Testis (tissue), 3 donors: ENCODE data around the gene RGS3. TPM values are rescaled to one million over a fixed set of nuclear protein-coding genes. Genes with fewer than 3 reads are reported as not detected.
A peak's percentile ranks its signal among the peaks of the same experiment; 100 is the strongest.

Experiments
- DNase-seq: peaks from one replicate; pipeline ENCODE4 v3.0.0-alpha.2; 2019
- H3K27ac ChIP-seq, 2 donors: fragments of 200-600 bp; sonication (generic); one replicate each; pipeline ENCODE4 v1.5.1; 2019
- H3K27me3 ChIP-seq: fragments of 200-600 bp; sonication (generic); one replicate; pipeline ENCODE4 v1.5.1; 2019
- H3K36me3 ChIP-seq: fragments of 200-600 bp; sonication (generic); one replicate; pipeline ENCODE4 v1.5.1; 2017; ENCODE audit warnings: low read depth; ENCODE audit errors: missing control alignments
- H3K4me1 ChIP-seq: fragments of 200-600 bp; sonication (generic); one replicate; pipeline ENCODE4 v1.5.1; 2019
- H3K4me3 ChIP-seq, 2 donors: fragments of 200-600 bp; sonication (generic); one replicate each; pipeline ENCODE4 v1.5.1; 2017 to 2019
- H3K9me3 ChIP-seq: fragments of 200-600 bp; sonication (generic); one replicate; pipeline ENCODE4 v1.5.1; 2017
- POLR2A ChIP-seq: fragments of 450-650 bp; IDR thresholded peaks from one replicate; pipeline ENCODE4 v1.6.1; 2017; ENCODE audit warnings: antibody characterized with exemption, mild to moderate bottlenecking, moderate library complexity
- WGBS, 2 donors: methylation state at CpG; one replicate each; pipeline ENCODE4 v1.1.5; 2018; 5-methylcytosine and 5-hydroxymethylcytosine counted together
- intact Hi-C: fragments of 100-400 bp; cut with DNase I; formaldehyde crosslinking; loops from one replicate; pipeline ENCODE4 v1.15.1; 2023; ENCODE audit warnings: low total_unique reads
- polyA plus RNA-seq: library from polyadenylated mRNA; stranded (reverse); fragments of 350-450 nt; fragmentation: Illumina TruSeq; extraction: RNeasy Lipid Tissue Mini Kit (QIAGEN cat#74804); gene quantifications from one replicate; pipeline ENCODE4 v1.2.3, GENCODE V29; 2014; ENCODE audit warnings: low read depth, low replicate concordance; ENCODE audit not compliant: insufficient read depth
- total RNA-seq, 2 donors: library from RNA; depleted of rRNA; stranded (reverse); fragments of >200 nt; gene quantifications; one replicate each; pipeline ENCODE4 v1.2.3, GENCODE V29; 2016
- TF ChIP-seq, protein P1 (sequence below), 3 experiments: fragments of 450-650 bp in 2 of 3; fragments of 200-600 bp in 1 of 3; sonication (generic) in 1 of 3; IDR thresholded peaks; one replicate each; pipeline ENCODE4 v1.5.1; 2016 to 2019; ENCODE audit warnings: antibody characterized with exemption in 3 of 3, mild to moderate bottlenecking in 2 of 3, moderate library complexity in 1 of 3

Gene RGS3
- total and polyA plus RNA-seq, 3 donors from 2014 or later, result 84.8 to 125 (median 119) TPM

DNA sequence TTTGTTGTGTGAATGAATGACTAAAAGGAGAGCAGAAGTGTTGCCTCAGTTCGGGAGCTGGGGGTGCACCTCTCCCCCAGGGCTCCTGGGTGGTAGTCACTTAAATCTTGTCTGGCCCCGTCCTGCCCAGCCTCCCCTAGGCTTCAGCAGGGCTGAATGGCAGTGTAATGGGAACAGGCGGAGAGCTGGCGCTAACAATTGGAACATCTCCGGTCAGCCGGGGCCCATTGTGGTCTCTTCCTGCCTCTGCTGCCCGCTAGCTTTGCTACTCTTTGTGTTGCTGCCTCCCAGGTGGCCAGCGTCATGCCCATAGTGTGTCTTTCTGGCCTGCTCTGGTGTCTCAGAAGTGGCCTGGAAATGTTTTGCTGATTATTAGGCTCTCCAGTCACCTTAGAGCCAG lies 62.3 kb downstream of the RGS3 start:
- no peak for DNase-seq
- no peaks in the 10 kb centered on the region for H3K9me3 ChIP-seq
- TF ChIP-seq, protein P1, sequence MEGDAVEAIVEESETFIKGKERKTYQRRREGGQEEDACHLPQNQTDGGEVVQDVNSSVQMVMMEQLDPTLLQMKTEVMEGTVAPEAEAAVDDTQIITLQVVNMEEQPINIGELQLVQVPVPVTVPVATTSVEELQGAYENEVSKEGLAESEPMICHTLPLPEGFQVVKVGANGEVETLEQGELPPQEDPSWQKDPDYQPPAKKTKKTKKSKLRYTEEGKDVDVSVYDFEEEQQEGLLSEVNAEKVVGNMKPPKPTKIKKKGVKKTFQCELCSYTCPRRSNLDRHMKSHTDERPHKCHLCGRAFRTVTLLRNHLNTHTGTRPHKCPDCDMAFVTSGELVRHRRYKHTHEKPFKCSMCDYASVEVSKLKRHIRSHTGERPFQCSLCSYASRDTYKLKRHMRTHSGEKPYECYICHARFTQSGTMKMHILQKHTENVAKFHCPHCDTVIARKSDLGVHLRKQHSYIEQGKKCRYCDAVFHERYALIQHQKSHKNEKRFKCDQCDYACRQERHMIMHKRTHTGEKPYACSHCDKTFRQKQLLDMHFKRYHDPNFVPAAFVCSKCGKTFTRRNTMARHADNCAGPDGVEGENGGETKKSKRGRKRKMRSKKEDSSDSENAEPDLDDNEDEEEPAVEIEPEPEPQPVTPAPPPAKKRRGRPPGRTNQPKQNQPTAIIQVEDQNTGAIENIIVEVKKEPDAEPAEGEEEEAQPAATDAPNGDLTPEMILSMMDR (IDR thresholded peaks at IDR 0.05), result no peak
- no peak for TF ChIP-seq POLR2A
- H3K4me3 ChIP-seq, result no peak overlapping the region
- peaks cover 27% of the 10 kb centered on the region for H3K4me1 ChIP-seq
- no peak overlapping the region for H3K27ac ChIP-seq
- 74 to 95% methylated on average over 6 to 8 of the region's 8 CpGs for WGBS, 2 donors
- H3K27me3 ChIP-seq, result no peaks in the 10 kb centered on the region
- intact Hi-C loops, result no loop called here
- H3K36me3 ChIP-seq, result no peaks in the 10 kb centered on the region

DNA sequence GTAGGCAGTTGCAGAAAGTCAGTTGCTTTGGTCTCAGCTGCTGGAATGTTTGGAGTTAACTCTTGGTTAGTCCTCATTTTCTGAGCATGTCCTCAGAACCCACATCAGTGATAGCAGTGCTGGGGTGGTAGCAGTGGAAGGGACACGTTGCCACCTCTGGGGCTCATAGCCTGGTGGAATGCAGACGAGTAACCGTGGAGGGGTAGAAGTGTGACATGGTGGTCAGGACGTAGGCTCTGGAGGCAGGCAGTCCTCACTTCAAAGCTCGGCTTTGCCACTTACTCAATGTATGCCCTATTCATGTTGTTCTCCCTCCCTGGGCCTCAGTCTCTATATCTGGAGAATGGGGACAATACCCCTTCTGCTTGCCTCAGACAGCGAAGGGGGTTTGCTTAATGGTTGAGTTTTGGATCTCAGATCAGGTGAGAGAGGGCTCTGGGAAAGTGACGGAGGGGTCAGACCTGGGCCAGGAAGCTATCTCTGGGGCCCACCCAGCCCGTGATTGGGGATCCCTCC lies 62.8 kb downstream of the RGS3 start:
- Histone ChIP-seq H3K4me3 (no peak overlapping the region), H3K4me1 (peaks cover 27% of the 10 kb centered on the region), H3K36me3 (no peaks in the 10 kb centered on the region), H3K27ac (peak overlapping the region in 1 of 2 donors; percentile 25), H3K27me3 (no peaks in the 10 kb centered on the region), H3K9me3 (no peaks in the 10 kb centered on the region)
- TF ChIP-seq, protein P1 (IDR thresholded peaks at IDR 0.05), result no peak
- no peak for TF ChIP-seq POLR2A
- intact Hi-C loops, result no loop called here
- DNase-seq, result no peak
- 85 to 93% methylated on average over 8 of the region's 8 CpGs for WGBS, 2 donors

DNA sequence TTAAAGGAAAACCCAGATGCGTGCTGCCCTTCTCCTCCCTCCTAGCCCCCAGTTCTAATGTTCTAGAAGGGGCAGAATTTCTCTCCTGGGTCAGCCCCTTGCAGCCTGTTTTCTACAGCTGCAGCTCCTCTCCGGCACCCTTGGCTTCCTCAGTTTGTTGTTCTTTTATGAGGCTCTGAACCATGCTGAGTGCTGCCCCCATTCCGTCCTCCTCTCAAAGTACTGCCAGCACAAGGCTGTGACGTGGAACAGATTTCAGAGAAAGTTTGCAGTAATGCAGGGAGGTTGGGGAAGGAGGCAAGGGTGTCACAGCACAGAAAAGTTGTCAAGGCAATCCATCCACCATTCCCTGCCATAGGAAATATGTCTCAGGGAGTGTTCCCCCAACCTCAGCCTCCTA lies 63.3 kb downstream of the RGS3 start:
- peaks cover 27% of the 10 kb centered on the region for H3K4me1 ChIP-seq
- H3K36me3 ChIP-seq, result no peaks in the 10 kb centered on the region
- WGBS, 2 donors, result 57 to 71% methylated on average over 4 of the region's 4 CpGs
- intact Hi-C loops, result no loop called here
- H3K27ac ChIP-seq, result peak overlapping the region in 1 of 2 donors; percentile 25
- H3K9me3 ChIP-seq, result no peaks in the 10 kb centered on the region
- TF ChIP-seq, protein P1 (IDR thresholded peaks at IDR 0.05), result no peak
- no peak for TF ChIP-seq POLR2A
- no peak for DNase-seq
- H3K27me3 ChIP-seq, result no peaks in the 10 kb centered on the region
- no peak overlapping the region for H3K4me3 ChIP-seq

DNA sequence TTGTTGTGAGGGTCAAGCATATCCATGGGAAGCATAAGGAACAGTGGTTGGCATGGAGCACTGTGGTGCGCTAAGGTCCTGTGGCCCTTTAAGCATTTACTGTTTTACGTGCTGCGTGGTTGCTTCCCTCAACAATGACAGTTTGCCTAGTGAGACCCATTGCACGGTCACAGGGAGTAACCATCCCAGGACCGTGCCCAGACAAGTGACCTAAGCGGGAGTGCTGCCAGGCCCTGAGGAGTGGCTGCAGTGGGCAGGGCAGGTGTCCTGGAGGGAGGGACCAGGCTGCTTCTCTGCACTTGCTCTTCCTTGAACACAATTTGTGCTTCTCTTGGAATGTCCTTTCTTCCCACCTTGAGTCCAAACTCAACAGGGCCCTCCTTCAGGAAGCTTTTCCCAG lies 64.6 kb downstream of the RGS3 start:
- Histone ChIP-seq H3K36me3 (no peaks in the 10 kb centered on the region), H3K4me1 (peaks cover 20% of the 10 kb centered on the region), H3K27ac (no peak overlapping the region), H3K9me3 (no peaks in the 10 kb centered on the region), H3K27me3 (no peaks in the 10 kb centered on the region), H3K4me3 (no peak overlapping the region)
- no peak for TF ChIP-seq POLR2A
- no peak for DNase-seq
- intact Hi-C loops, result no loop called here
- 88 to 90% methylated on average over 6 of the region's 6 CpGs for WGBS, 2 donors

DNA sequence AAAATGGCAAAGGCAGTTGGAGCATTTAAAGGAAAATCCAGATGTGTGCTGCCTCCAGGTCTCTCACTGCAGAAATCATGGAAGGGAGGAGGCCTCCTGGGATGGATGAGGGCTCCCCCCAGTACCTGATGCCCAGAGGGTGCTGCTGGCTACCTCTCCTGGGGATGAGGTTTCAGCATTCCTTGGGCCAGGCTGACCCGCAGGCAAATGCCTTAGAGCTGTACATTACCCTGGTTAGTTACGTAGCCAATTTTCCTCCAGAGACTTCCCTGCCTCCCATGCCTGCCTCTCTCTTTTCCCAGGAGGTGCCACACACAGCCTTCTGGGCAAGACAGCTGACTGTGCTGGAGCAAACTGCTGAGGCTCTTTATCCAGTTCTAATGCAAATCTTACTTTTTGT lies 65.3 kb downstream of the RGS3 start:
- DNase-seq, result no peak
- intact Hi-C loops, result no loop called here
- H3K27me3 ChIP-seq, result no peaks in the 10 kb centered on the region
- H3K4me3 ChIP-seq, result no peak overlapping the region
- peaks cover 15% of the 10 kb centered on the region for H3K4me1 ChIP-seq
- H3K36me3 ChIP-seq, result no peaks in the 10 kb centered on the region
- WGBS, 2 donors, result 84 to 100% methylated on average over 2 of the region's 2 CpGs
- TF ChIP-seq, protein P1 (IDR thresholded peaks at IDR 0.05), result no peak
- TF ChIP-seq POLR2A, result no peak
- no peaks in the 10 kb centered on the region for H3K9me3 ChIP-seq
- H3K27ac ChIP-seq, result no peak overlapping the region
